ENCODE data around the gene ZFAND4. TPM values are rescaled to one million over a fixed set of nuclear protein-coding genes. Genes with fewer than 3 reads are reported as not detected.

ZFAND4 gene
- total RNA-seq, 3 donors from 2014 or later: 15.2 to 42.1 (median 29.8) TPM

DNA sequence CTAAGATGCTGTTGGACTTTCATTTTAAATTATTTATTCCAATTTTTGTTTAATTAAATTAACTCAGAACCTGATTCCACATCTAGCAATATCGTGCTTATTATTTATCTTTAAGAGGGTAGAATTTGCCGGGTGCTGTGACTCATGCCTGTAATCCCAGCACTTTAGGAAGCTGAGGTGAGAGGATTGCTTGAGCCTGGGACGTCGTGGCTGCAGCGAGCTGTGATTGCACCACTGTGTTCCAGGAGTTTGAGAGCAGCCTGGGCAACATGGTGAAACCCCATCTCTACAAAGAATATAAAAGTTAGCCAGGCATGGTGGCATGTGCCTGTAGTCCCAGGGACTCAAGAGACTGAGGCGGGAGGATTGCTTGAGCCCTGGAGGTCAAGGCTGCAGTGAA lies 47.8 kb downstream of the ZFAND4 start:
- no peaks in the 10 kb centered on the region for H3K27me3 ChIP-seq

DNA sequence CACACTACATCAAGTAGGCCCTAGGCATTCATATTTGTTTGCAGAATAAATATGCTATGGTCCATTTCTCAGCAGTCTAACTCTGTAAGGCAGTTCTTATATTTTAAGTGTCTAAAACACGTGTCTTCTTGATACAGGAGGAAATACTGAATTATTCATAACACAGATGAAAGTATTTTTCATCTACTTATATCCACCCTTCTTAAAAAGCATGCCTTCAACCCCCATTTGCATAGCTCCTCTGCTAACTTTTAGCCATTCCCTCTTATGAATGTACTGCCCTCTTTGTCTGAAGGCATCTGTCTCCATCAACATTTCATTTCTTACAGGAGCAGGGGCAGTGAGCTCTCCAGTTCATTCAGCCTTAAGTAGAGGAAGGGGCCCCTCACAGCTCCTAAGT lies 57.7 kb downstream of the ZFAND4 start:
- DNase-seq (ENCODE audit: low spot score in 2 of 2): no peak
- H3K27me3 ChIP-seq: no peaks in the 10 kb centered on the region
- H3K9me3 ChIP-seq: no peaks in the 10 kb centered on the region
- no peaks in the 10 kb centered on the region for H3K36me3 ChIP-seq
- no peak for TF ChIP-seq POLR2AphosphoS5 (IDR thresholded peaks at IDR 0.05)
- intact Hi-C loops (cut with DNase I; ENCODE audit: low total_unique reads): no loop called here
- no peaks in the 10 kb centered on the region for H3K4me1 ChIP-seq
- H3K4me3 ChIP-seq: no peak overlapping the region
- no peak overlapping the region for H3K27ac ChIP-seq

More for the DNA sequence above, 47.8 kb downstream of the ZFAND4 start:
- TF ChIP-seq POLR2AphosphoS5 (IDR thresholded peaks at IDR 0.05) (no peak), POLR2A (IDR thresholded peaks at IDR 0.05) (no peak)
- TF ChIP-seq, protein P1, sequence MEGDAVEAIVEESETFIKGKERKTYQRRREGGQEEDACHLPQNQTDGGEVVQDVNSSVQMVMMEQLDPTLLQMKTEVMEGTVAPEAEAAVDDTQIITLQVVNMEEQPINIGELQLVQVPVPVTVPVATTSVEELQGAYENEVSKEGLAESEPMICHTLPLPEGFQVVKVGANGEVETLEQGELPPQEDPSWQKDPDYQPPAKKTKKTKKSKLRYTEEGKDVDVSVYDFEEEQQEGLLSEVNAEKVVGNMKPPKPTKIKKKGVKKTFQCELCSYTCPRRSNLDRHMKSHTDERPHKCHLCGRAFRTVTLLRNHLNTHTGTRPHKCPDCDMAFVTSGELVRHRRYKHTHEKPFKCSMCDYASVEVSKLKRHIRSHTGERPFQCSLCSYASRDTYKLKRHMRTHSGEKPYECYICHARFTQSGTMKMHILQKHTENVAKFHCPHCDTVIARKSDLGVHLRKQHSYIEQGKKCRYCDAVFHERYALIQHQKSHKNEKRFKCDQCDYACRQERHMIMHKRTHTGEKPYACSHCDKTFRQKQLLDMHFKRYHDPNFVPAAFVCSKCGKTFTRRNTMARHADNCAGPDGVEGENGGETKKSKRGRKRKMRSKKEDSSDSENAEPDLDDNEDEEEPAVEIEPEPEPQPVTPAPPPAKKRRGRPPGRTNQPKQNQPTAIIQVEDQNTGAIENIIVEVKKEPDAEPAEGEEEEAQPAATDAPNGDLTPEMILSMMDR (IDR thresholded peaks at IDR 0.05): no peak
- no peaks in the 10 kb centered on the region for H3K9me3 ChIP-seq
- no peak overlapping the region for H3K4me3 ChIP-seq
- H3K36me3 ChIP-seq: no peaks in the 10 kb centered on the region
- intact Hi-C loops (cut with DNase I; ENCODE audit: low total_unique reads): no loop called here
- DNase-seq (ENCODE audit: low spot score in 2 of 2): no peak
- no peak overlapping the region for H3K27ac ChIP-seq
- H3K4me1 ChIP-seq: no peaks in the 10 kb centered on the region

DNA sequence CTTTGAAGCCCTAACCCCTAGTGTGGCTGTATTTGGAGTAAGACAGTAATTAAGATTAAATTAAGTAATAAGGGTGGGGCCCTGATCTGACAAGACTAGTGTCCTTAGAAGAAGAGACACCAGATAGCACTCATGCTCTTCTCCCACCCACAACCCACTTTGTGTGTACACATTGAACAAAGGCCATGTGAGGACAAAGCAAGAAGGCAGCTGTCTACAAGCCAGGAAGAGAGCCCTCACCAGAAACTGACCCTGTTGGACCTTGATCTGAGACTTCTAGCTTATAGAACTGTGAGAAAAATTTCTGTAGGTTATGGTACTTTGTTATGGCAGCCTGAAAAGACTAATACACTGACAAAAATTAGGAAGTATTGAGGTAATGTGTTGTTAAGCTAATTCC lies 59.8 kb downstream of the ZFAND4 start:
- H3K27ac ChIP-seq: no peak overlapping the region
- H3K36me3 ChIP-seq: no peaks in the 10 kb centered on the region
- no peaks in the 10 kb centered on the region for H3K27me3 ChIP-seq
- H3K4me1 ChIP-seq: no peaks in the 10 kb centered on the region
- intact Hi-C loops (cut with DNase I; ENCODE audit: low total_unique reads): no loop called here
- TF ChIP-seq POLR2A (IDR thresholded peaks at IDR 0.05) (no peak), POLR2AphosphoS5 (IDR thresholded peaks at IDR 0.05) (no peak)
- TF ChIP-seq, protein P1 (IDR thresholded peaks at IDR 0.05): no peak
- H3K4me3 ChIP-seq: no peak overlapping the region
- no peaks in the 10 kb centered on the region for H3K9me3 ChIP-seq
- no peak for DNase-seq (ENCODE audit: low spot score in 2 of 2)

DNA sequence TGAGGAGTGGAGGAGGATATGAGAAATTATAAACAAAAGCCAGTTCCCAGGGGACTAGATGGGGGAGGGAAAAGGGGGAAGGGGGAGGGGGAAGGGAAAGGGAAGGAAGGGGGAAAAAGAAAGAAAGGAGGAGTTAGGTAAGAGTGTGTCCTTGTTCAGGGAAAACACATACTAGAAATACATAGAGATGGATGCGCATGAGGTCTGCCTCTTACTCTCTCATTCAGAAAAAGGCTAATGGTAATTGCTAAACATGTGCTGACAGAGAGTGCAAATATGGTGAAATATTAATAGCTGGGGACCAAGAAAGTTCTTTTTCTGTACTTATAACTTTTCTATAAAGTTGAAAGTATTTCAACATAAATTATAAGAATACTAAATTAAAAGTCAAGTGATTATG lies 64.5 kb downstream of the ZFAND4 start:
- Histone ChIP-seq H3K36me3 (no peaks in the 10 kb centered on the region), H3K4me3 (no peak overlapping the region), H3K4me1 (no peaks in the 10 kb centered on the region), H3K27ac (no peak overlapping the region), H3K27me3 (no peaks in the 10 kb centered on the region), H3K9me3 (no peaks in the 10 kb centered on the region)
- DNase-seq (ENCODE audit: low spot score in 2 of 2): no peak
- intact Hi-C loops (cut with DNase I; ENCODE audit: low total_unique reads): no loop called here
- TF ChIP-seq POLR2A (IDR thresholded peaks at IDR 0.05) (no peak), POLR2AphosphoS5 (IDR thresholded peaks at IDR 0.05) (no peak)
- TF ChIP-seq, protein P1 (IDR thresholded peaks at IDR 0.05): no peak

DNA sequence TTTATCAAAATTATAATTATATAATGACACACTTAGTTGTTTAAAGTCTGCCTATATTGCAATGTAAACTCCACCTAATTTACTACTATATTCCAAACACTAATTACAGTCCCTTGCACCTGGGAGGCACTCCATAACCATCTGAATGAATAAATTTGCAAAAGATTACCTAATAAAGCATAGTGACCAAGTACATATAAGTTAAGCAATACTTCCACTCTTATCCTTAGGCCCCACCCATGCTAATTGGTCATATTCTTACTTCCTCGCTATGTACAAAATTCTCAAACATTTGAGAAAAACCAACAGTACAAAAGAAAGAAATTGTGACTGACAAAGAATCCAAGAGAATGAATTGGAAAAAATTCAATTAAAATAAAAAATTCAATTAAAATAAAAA lies 65.3 kb downstream of the ZFAND4 start:
- DNase-seq (ENCODE audit: low spot score in 2 of 2): no peak
- no peaks in the 10 kb centered on the region for H3K9me3 ChIP-seq
- intact Hi-C loops (cut with DNase I; ENCODE audit: low total_unique reads): no loop called here
- H3K4me1 ChIP-seq: no peaks in the 10 kb centered on the region
- TF ChIP-seq POLR2A (IDR thresholded peaks at IDR 0.05) (no peak), POLR2AphosphoS5 (IDR thresholded peaks at IDR 0.05) (no peak)
- TF ChIP-seq, protein P1 (IDR thresholded peaks at IDR 0.05): no peak
- H3K27me3 ChIP-seq: no peaks in the 10 kb centered on the region
- no peaks in the 10 kb centered on the region for H3K36me3 ChIP-seq
- H3K27ac ChIP-seq: no peak overlapping the region
- no peak overlapping the region for H3K4me3 ChIP-seq

DNA sequence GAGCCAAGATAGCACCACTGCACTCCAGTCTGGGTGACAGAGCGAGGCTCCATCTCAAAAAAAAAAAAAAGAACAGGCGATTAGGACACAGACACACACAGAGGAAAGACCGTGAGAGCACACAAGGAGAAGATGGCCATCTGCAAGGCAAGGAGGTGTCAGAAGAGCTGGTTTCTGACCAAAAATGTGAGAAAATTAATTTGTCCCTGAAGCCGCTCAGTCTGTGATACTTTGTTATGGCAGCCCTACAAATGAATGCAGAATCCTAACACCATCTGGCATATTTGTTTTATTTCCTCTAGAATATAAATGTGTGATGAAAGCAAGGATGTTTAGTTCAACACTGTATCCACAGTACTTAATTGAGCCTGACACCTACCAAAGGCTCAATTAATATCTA lies 69.7 kb downstream of the ZFAND4 start:
- Histone ChIP-seq H3K9me3 (no peaks in the 10 kb centered on the region), H3K4me3 (no peak overlapping the region), H3K27ac (no peak overlapping the region), H3K4me1 (no peaks in the 10 kb centered on the region), H3K27me3 (peaks cover 0 to 5% of the 10 kb centered on the region in 2 donors), H3K36me3 (no peaks in the 10 kb centered on the region)
- TF ChIP-seq POLR2AphosphoS5 (IDR thresholded peaks at IDR 0.05) (no peak), POLR2A (IDR thresholded peaks at IDR 0.05) (no peak)
- TF ChIP-seq, protein P1 (IDR thresholded peaks at IDR 0.05): no peak
- intact Hi-C loops (cut with DNase I; ENCODE audit: low total_unique reads): no loop called here
- DNase-seq (ENCODE audit: low spot score in 2 of 2): no peak
